Adrenal gland (tissue), 12 donors: ENCODE data around the gene CDYL2. TPM values are rescaled to one million over a fixed set of nuclear protein-coding genes. Genes with fewer than 3 reads are reported as not detected.

Source experiments
- DNase-seq, 7 donors: peaks; one replicate each; pipeline ENCODE4 v3.0.0-alpha.2; 2019 to 2020
- H3K27ac ChIP-seq, 5 donors: fragments of 200-600 bp; sonication (generic) in 4 of 5; 1 replicate in 3 of 5; 2 replicates in 2 of 5; pipeline versions ENCODE4 v1.5.1 to v1.8.0; 2016 to 2020; ENCODE audit warnings: mild to moderate bottlenecking in 1 of 5
- H3K27me3 ChIP-seq: fragments of 200-600 bp; 2 replicates; pipeline ENCODE4 v1.8.0; 2021
- H3K36me3 ChIP-seq, 2 donors: fragments of 200-600 bp; replicated peaks in 1 of 2; 1 replicate in 1 of 2; 2 replicates in 1 of 2; pipeline versions ENCODE4 v1.5.1 to v1.8.0; 2018 to 2022
- H3K4me1 ChIP-seq, 2 donors: fragments of 200-600 bp; replicated peaks in 1 of 2; 1 replicate in 1 of 2; 2 replicates in 1 of 2; pipeline versions ENCODE4 v1.5.1 to v1.8.0; 2018 to 2021
- H3K4me3 ChIP-seq, 4 donors: fragments of 200-600 bp; sonication (generic) in 3 of 4; one replicate each; pipeline ENCODE4 v1.5.1; 2016 to 2018
- H3K9me3 ChIP-seq, 3 donors: fragments of 200-600 bp; sonication (generic) in 1 of 3; replicated peaks in 1 of 3; 1 replicate in 2 of 3; 2 replicates in 1 of 3; pipeline versions ENCODE4 v1.5.1 to v1.8.0; 2016 to 2021
- POLR2A ChIP-seq, 2 donors: fragments of 450-650 bp; IDR thresholded peaks; one replicate each; pipeline ENCODE4 v1.6.1; 2017; ENCODE audit warnings: antibody characterized with exemption in 2 of 2, mild to moderate bottlenecking in 2 of 2, moderate library complexity in 1 of 2
- WGBS, 4 donors: extraction: QIAGEN DNeasy Blood & Tissue Kit in 2 of 4; methylation state at CpG; one replicate each; pipeline versions ENCODE4 v1.1.5 to v1.1.7; 2013 to 2017; 5-methylcytosine and 5-hydroxymethylcytosine counted together
- intact Hi-C, 2 donors: fragments of 100-400 bp; cut with DNase I; formaldehyde crosslinking; loops; one replicate each; pipeline versions ENCODE4 v1.14.1 to v1.15.0; 2022 to 2023
- polyA plus RNA-seq, 3 donors: library from polyadenylated mRNA; stranded (reverse); fragments of 200-250 nt in 2 of 3; fragments of 350-450 nt in 1 of 3; fragmentation: Illumina TruSeq in 1 of 3; extraction: RNeasy Lipid Tissue Mini Kit (QIAGEN cat#74804) in 1 of 3; gene quantifications; one replicate each; pipeline ENCODE4 v1.2.3, GENCODE V29; 2013 to 2014
- total RNA-seq, 9 donors: library from RNA; depleted of rRNA in 4 of 9; stranded (reverse); fragments of >200 nt in 4 of 9; fragments of 120-200 nt in 1 of 9; fragmentation: NEBNext Ultra II Directional in 1 of 9; extraction: Animal tissue kit (Norgen Biotek cat#: 25700) in 1 of 9; gene quantifications; one replicate each; pipeline versions ENCODE4 v1.1.0 to v1.2.4, GENCODE V29; 2013 to 2023
- TF ChIP-seq, protein P1 (sequence below), 6 experiments: fragments of 450-650 bp in 4 of 6; fragments of 200-600 bp in 2 of 6; sonication (generic) in 1 of 6; IDR thresholded peaks; 1 replicate in 5 of 6; 2 replicates in 1 of 6; pipeline versions ENCODE4 v1.5.1 to v1.8.0; 2016 to 2021; ENCODE audit warnings: antibody characterized with exemption in 6 of 6, mild to moderate bottlenecking in 2 of 6, moderate library complexity in 1 of 6
- donor health status: healthy with polysubstance abuse.
- donor health status: Bipolar disorder and iron deficiency.
- donor health status: DM: yes; HTN: yes; CAD: no.
- donor health status: DM: no; HTN: no; CAD: no.
- donor health status: DM: no; HTN: no; CAD: no.
- donor health status: DM: yes; HTN: yes; CAD: no.

CDYL2 gene
- total and polyA plus RNA-seq, 12 donors, result 0.61 to 14.0 (median 7.6) TPM

DNA sequence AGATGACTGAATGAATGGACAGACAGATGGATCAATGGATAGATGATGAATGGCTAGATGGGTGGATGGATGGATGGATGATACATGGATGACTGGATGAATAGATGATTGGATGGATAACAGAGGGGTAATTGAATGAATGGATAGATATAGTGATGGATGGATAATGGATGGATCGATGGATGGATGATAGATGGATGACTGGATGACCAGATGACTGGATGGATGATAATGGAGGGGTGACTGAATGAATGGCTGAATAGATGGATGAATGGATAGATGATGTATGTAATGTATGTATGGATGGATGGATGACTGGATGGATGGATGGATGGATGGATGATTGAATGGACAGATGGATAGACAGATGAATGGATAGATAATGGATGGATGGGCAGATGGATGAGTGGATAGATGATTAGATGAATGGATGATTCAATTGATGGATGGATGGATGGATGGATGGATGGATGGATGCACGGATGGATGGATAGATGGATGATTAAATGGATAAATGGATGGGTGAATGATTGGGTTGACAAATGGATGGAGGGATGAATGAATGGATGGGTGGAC is 87.7 kb downstream of the CDYL2 start:
- no peaks in the 10 kb centered on the region for H3K36me3 ChIP-seq

DNA sequence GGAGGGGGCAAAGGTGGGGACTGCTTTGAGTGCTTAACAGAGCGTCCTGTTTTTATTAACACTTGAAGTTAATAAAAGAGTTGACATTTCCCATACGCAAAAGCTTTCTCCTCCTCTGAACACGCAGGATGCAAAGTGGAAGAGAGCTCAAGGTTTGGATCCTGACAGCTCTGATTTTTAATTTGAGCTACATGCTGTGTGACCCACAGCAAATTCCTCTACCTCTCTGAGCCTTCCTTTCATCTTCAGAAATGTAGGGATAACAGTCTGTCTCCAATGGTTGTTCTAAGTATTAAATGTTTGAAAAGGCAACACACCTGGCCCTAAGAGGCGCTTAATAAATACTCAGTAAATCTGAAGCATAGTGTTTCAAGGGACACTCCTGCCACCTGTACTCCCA is 93.0 kb downstream of the CDYL2 start:
- intact Hi-C loops, result no loop called here
- WGBS, 4 donors, result 89 to 92% (median 92%) methylated on average over 4 of the region's 4 CpGs
- no peak for DNase-seq
- H3K36me3 ChIP-seq, result no peaks in the 10 kb centered on the region
- no peak overlapping the region for H3K4me3 ChIP-seq
- TF ChIP-seq, protein P1, sequence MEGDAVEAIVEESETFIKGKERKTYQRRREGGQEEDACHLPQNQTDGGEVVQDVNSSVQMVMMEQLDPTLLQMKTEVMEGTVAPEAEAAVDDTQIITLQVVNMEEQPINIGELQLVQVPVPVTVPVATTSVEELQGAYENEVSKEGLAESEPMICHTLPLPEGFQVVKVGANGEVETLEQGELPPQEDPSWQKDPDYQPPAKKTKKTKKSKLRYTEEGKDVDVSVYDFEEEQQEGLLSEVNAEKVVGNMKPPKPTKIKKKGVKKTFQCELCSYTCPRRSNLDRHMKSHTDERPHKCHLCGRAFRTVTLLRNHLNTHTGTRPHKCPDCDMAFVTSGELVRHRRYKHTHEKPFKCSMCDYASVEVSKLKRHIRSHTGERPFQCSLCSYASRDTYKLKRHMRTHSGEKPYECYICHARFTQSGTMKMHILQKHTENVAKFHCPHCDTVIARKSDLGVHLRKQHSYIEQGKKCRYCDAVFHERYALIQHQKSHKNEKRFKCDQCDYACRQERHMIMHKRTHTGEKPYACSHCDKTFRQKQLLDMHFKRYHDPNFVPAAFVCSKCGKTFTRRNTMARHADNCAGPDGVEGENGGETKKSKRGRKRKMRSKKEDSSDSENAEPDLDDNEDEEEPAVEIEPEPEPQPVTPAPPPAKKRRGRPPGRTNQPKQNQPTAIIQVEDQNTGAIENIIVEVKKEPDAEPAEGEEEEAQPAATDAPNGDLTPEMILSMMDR (IDR thresholded peaks at IDR 0.05), result no peak
- TF ChIP-seq POLR2A (IDR thresholded peaks at IDR 0.05), result no peak
- no peak overlapping the region for H3K27ac ChIP-seq
- H3K27me3 ChIP-seq, result no peaks in the 10 kb centered on the region
- no peaks in the 10 kb centered on the region for H3K4me1 ChIP-seq
- H3K9me3 ChIP-seq, result no peaks in the 10 kb centered on the region

More for the DNA sequence above, 87.7 kb downstream of the CDYL2 start:
- intact Hi-C loops, result no loop called here
- Histone ChIP-seq H3K27me3 (no peaks in the 10 kb centered on the region), H3K4me1 (no peaks in the 10 kb centered on the region), H3K4me3 (no peak overlapping the region), H3K9me3 (no peaks in the 10 kb centered on the region), H3K27ac (no peak overlapping the region)
- TF ChIP-seq POLR2A (IDR thresholded peaks at IDR 0.05), result no peak
- TF ChIP-seq, protein P1 (IDR thresholded peaks at IDR 0.05), result no peak
- DNase-seq, result no peak
- WGBS, 4 donors, result 82 to 94% (median 85%) methylated on average over 2 of the region's 2 CpGs

DNA sequence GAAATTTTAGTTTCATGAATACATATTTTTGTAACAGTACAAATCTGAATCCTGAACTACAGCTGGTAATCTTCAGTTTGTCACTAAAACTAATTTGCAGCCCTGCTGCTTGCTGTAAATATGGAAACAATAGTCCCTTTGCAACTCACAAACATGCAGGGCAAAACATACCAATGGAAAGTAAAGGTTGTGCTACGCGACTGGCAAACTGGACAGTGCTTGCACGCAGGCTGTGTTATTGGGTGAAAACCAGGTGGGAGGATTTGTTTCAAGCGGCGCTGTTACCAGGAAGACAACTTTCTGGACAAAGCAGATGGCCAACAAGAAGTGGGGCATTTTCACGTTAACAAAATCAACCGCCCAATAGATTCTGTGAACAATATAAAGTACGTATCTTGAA is 93.5 kb downstream of the CDYL2 start:
- no peak overlapping the region for H3K4me3 ChIP-seq
- H3K27me3 ChIP-seq, result no peaks in the 10 kb centered on the region
- no peaks in the 10 kb centered on the region for H3K36me3 ChIP-seq
- intact Hi-C loops, result no loop called here
- no peak overlapping the region for H3K27ac ChIP-seq
- 85 to 92% (median 90%) methylated on average over 8 of the region's 8 CpGs for WGBS, 4 donors
- H3K9me3 ChIP-seq, result no peaks in the 10 kb centered on the region
- TF ChIP-seq, protein P1 (IDR thresholded peaks at IDR 0.05), result no peak
- no peak for TF ChIP-seq POLR2A (IDR thresholded peaks at IDR 0.05)
- no peaks in the 10 kb centered on the region for H3K4me1 ChIP-seq
- no peak for DNase-seq

DNA sequence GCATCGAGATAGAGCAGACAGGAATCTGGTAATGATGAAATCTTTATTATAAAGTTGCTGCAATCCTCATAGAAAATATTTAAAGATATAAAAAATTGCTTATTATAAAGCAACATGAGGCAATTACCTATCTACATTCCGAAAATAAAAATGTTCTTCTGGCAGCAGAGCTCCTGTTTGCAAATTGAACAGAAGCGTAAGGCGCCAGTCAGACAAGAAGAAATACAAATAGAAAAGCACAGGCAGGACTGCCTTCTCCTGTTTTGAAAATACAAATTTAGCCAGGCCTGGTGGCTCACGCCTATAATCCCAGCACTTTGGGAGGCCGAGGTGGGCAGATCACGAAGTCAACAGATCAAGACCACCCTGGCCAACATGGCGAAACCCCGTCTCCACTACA is 95.6 kb downstream of the CDYL2 start:
- Histone ChIP-seq H3K4me3 (no peak overlapping the region), H3K9me3 (no peaks in the 10 kb centered on the region), H3K36me3 (no peaks in the 10 kb centered on the region), H3K4me1 (no peaks in the 10 kb centered on the region), H3K27ac (no peak overlapping the region), H3K27me3 (no peaks in the 10 kb centered on the region)
- no peak for DNase-seq
- intact Hi-C loops, result no loop called here
- 93 to 96% (median 95%) methylated on average over 9 of the region's 9 CpGs for WGBS, 4 donors
- TF ChIP-seq POLR2A (IDR thresholded peaks at IDR 0.05), result no peak
- TF ChIP-seq, protein P1 (IDR thresholded peaks at IDR 0.05), result no peak
